Right lobe of liver (tissue), 6 donors: ENCODE data around the gene PYGM. TPM values are rescaled to one million over a fixed set of nuclear protein-coding genes. Genes with fewer than 3 reads are reported as not detected.
A peak's percentile ranks its signal among the peaks of the same experiment; 100 is the strongest.

Experiments used
- ATAC-seq, 4 donors: fragments of 200-7000 bp; cut with Tn5 transposase; one replicate each; pipeline ENCODE4 v1.9.1; 2020; ENCODE audit warnings: mild to moderate bottlenecking in 4 of 4, moderate library complexity in 4 of 4
- DNase-seq, 3 donors: peaks; one replicate each; pipeline ENCODE4 v3.0.0-alpha.2; 2020
- H3K27ac ChIP-seq, 3 donors: fragments of 200-600 bp; one replicate each; pipeline ENCODE4 v1.8.0; 2022
- H3K27me3 ChIP-seq, 2 donors: fragments of 200-600 bp; one replicate each; pipeline ENCODE4 v1.8.0; 2022
- H3K36me3 ChIP-seq, 4 donors: fragments of 200-600 bp; sonication (generic) in 1 of 4; one replicate each; pipeline versions ENCODE4 v1.5.1 to v1.8.0; 2017 to 2022; ENCODE audit warnings: control low read depth in 1 of 4
- H3K4me1 ChIP-seq, 4 donors: fragments of 200-600 bp; sonication (generic) in 1 of 4; one replicate each; pipeline versions ENCODE4 v1.5.1 to v1.8.0; 2017 to 2022; ENCODE audit warnings: control low read depth in 1 of 4
- H3K4me3 ChIP-seq, 3 donors: fragments of 200-600 bp; one replicate each; pipeline ENCODE4 v1.8.0; 2022
- H3K9me3 ChIP-seq, 4 donors: fragments of 200-600 bp; sonication (generic) in 1 of 4; one replicate each; pipeline versions ENCODE4 v1.5.1 to v1.8.0; 2017 to 2022; ENCODE audit warnings: control low read depth in 1 of 4
- POLR2A ChIP-seq: fragments of 450-650 bp; IDR thresholded peaks from one replicate; pipeline ENCODE4 v1.6.1; 2017; ENCODE audit warnings: antibody characterized with exemption, mild to moderate bottlenecking
- WGBS: methylation state at CpG from one replicate; pipeline ENCODE4 v1.1.6; 2018; ENCODE audit warnings: low coverage, low lambda C conversion rate; ENCODE audit not compliant: insufficient coverage; ENCODE audit errors: missing lambda C conversion rate; 5-methylcytosine and 5-hydroxymethylcytosine counted together
- intact Hi-C, 2 donors: fragments of 100-400 bp; cut with DNase I; formaldehyde crosslinking; loops; one replicate each; pipeline versions ENCODE4 v1.11.2 to v1.14.1; 2022
- total RNA-seq, 6 experiments: library from RNA; depleted of rRNA in 2 of 6; stranded (reverse); fragments of >200 nt in 2 of 6; fragmentation: NEBNext Ultra II Directional in 3 of 6; extraction: Animal tissue kit (Norgen Biotek cat#: 25700) in 3 of 6; gene quantifications; one replicate each; pipeline versions ENCODE4 v1.1.0 to v1.2.4, GENCODE V29; 2016 to 2023
- TF ChIP-seq, protein P1 (sequence below), 4 donors: fragments of 200-600 bp in 3 of 4; fragments of 450-650 bp in 1 of 4; IDR thresholded peaks; one replicate each; pipeline versions ENCODE4 v1.5.1 to v1.8.0; 2016 to 2022; ENCODE audit warnings: antibody characterized with exemption in 4 of 4, mild to moderate bottlenecking in 2 of 4
- donor health status: DM: no; HTN: yes; CAD: no.
- donor health status: DM: no; HTN: no; CAD: no.
- donor health status: DM: no; HTN: no; CAD: no.
- donor health status: DM: no; HTN: yes; CAD: no.
- donor health status: DM: no; HTN: yes; CAD: no.

The PYGM gene
- total RNA-seq, 6 experiments from 2014 or later: 0.24 to 1.4 (median 0.47) TPM

DNA sequence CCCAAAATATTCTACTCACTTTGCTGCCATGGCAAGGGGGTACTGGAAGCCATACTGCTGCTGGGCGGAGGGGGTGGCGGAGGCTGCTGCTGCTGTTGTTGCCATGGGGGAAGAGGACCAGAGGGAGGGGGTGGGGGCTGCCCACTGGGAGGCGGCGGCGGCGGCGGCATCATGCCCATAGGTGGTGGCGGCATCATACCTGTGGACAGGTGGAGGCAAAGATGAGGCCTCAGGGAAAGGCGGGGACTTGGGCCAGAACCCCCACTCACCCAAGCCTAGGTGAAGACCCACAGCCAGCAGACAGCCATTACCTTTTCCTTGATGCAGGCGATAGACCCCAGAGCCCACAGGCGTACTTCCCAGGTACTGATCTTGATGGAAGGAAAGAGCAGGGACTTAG is 7.1 kb upstream of the PYGM start:
- Histone ChIP-seq H3K27ac (no peak overlapping the region), H3K27me3 (no peaks in the 10 kb centered on the region), H3K36me3 (peaks cover 41 to 90% (median 62%) of the 10 kb centered on the region in 4 donors), H3K9me3 (no peaks in the 10 kb centered on the region), H3K4me1 (no peaks in the 10 kb centered on the region), H3K4me3 (no peak overlapping the region)
- TF ChIP-seq, protein P1, sequence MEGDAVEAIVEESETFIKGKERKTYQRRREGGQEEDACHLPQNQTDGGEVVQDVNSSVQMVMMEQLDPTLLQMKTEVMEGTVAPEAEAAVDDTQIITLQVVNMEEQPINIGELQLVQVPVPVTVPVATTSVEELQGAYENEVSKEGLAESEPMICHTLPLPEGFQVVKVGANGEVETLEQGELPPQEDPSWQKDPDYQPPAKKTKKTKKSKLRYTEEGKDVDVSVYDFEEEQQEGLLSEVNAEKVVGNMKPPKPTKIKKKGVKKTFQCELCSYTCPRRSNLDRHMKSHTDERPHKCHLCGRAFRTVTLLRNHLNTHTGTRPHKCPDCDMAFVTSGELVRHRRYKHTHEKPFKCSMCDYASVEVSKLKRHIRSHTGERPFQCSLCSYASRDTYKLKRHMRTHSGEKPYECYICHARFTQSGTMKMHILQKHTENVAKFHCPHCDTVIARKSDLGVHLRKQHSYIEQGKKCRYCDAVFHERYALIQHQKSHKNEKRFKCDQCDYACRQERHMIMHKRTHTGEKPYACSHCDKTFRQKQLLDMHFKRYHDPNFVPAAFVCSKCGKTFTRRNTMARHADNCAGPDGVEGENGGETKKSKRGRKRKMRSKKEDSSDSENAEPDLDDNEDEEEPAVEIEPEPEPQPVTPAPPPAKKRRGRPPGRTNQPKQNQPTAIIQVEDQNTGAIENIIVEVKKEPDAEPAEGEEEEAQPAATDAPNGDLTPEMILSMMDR (IDR thresholded peaks at IDR 0.05): no peak
- no peak for TF ChIP-seq POLR2A
- intact Hi-C loops: loop anchor here in 1 of 2 donors (10.0 kb wide), 1 partner anchor 82 kb away; no protein-coding TSS in a partner anchor
- DNase-seq (peak in 1 of 3 donors; percentile 15), ATAC-seq (no peak)
- WGBS: 98% methylated on average over 8 of the region's 11 CpGs

GRCh38 chr11:64765851-64766665 is 6.3 kb upstream of the PYGM start:
- no peaks in the 10 kb centered on the region for H3K4me1 ChIP-seq
- DNase-seq (peak in 1 of 3 donors; percentile 21), ATAC-seq (no peak)
- no peak overlapping the region for H3K27ac ChIP-seq
- H3K4me3 ChIP-seq: no peak overlapping the region
- 93% methylated on average over 10 of the region's 42 CpGs for WGBS
- no peak for TF ChIP-seq POLR2A
- TF ChIP-seq, protein P1 (IDR thresholded peaks at IDR 0.05): no peak
- peaks cover 41 to 82% (median 58%) of the 10 kb centered on the region in 4 donors for H3K36me3 ChIP-seq
- H3K9me3 ChIP-seq: no peaks in the 10 kb centered on the region
- no peaks in the 10 kb centered on the region for H3K27me3 ChIP-seq
- intact Hi-C loops: loop anchor here in 1 of 2 donors (10.0 kb wide), 1 partner anchor 81 kb away; no protein-coding TSS in a partner anchor

DNA sequence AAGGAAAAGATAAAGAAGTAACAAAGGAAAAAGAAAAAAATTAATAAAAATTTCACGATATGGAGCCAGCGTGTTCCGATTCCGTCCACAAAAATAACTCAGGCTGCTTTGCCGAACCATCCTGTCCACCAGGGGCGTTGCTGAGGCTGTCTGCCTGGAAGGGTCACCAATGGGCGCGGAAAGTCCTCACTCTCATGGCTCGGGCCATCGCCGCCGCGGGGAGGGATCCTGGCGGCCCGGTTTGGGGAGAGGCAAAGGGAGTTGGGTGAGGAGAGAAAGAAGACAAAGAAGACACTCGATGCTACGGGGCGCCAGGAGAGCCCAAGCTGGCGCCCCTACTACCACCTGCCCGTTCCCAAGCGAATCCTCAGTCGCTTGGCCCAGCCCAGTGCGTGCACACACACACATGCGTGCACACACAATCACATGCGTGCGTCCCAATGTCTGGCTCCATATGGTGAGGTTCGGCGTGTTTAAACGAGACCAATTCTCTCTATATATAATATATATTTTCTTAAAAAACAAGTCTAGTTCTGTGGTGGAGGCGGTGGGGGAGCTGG is 5.6 kb upstream of the PYGM start:
- 88% methylated on average over 21 of the region's 30 CpGs for WGBS

DNA sequence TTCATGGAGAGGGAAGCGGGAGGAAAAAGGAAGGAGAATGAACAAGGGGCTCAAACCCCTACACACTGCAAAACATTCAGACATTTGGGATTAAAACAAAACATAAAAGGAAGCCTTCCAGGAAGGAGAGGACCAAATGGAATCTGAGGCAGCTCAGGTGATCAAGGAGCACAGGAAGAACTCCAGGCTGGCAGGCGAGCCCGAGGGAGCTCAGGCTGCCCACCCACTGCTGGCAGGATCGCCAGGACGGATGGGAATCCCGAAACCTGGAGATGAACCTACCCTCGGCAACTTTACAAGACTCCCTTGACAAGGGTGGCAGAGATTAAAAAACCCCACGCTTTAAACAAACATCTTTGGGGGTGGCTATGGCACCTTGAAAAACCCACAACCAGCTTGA is 5.0 kb upstream of the PYGM start:
- DNase-seq: no peak
- H3K4me1 ChIP-seq: no peaks in the 10 kb centered on the region

More for the DNA sequence above, 5.6 kb upstream of the PYGM start:
- ATAC-seq (no peak), DNase-seq (peak in 1 of 3 donors; percentile 24)
- Histone ChIP-seq H3K9me3 (no peaks in the 10 kb centered on the region), H3K4me1 (no peaks in the 10 kb centered on the region), H3K27ac (no peak overlapping the region), H3K27me3 (no peaks in the 10 kb centered on the region), H3K36me3 (peaks cover 40 to 75% (median 52%) of the 10 kb centered on the region in 4 donors), H3K4me3 (no peak overlapping the region)
- intact Hi-C loops: loop anchor here in 1 of 2 donors (10.0 kb wide), 1 partner anchor 81 kb away; no protein-coding TSS in a partner anchor
- TF ChIP-seq, protein P1 (IDR thresholded peaks at IDR 0.05): peak in 1 of 4 donors; percentile 4
- TF ChIP-seq POLR2A: no peak

More for the DNA sequence above, 5.0 kb upstream of the PYGM start:
- 89% methylated on average over 8 of the region's 8 CpGs for WGBS
- peaks cover 34 to 69% (median 46%) of the 10 kb centered on the region in 4 donors for H3K36me3 ChIP-seq
- no peak overlapping the region for H3K4me3 ChIP-seq
- no peak overlapping the region for H3K27ac ChIP-seq
- intact Hi-C loops: loop anchor here in 1 of 2 donors (10.0 kb wide), 1 partner anchor 80 kb away; no protein-coding TSS in a partner anchor
- H3K9me3 ChIP-seq: no peaks in the 10 kb centered on the region
- ATAC-seq: no peak
- no peak for TF ChIP-seq POLR2A
- TF ChIP-seq, protein P1 (IDR thresholded peaks at IDR 0.05): no peak
- no peaks in the 10 kb centered on the region for H3K27me3 ChIP-seq
